ACHN (cell line): ENCODE results near the gene SPRYD3.
"Not testable (repeated sequence)": the region's sequence is repeated elsewhere in the genome, so short reads cannot be mapped to it uniquely, and the experiment has no call there.

Source experiments
- DNase-seq: peaks from one replicate; pipeline ENCODE4 v3.0.0-alpha.2; 2015
- in situ Hi-C: cut with HindIII; loops from 2 replicates; pipeline ENCODE4 v1.10.0; 2017; ENCODE audit warnings: low sequenced_read_pairs, low pct_ligation_motif_present, low pct_unique_long_range_greater_than_20kb

The SPRYD3 gene

DNA sequence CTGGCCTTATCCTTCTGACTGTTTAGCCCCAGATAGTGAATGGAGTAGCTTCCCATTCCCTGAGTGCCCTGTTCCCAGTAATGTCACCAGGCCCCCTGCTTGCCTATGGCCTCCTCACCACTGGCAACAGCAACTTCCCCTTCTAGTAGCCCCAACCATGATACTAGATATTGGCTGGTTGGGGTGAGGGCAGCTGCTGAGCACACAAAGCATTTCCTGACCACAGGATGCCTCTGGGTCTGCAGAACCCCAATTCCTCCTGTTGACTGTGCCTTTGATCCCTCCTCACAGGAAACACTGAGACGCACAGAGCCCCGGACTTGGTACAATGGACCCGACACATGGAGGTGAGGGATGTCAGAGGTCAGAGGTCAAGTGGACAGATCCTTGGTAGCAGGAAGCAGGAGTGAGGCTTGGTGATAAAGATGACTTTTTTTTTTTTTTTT is 24.7 kb upstream of the SPRYD3 start:
- no peak for DNase-seq
- in situ Hi-C loops: no loop called here

DNA sequence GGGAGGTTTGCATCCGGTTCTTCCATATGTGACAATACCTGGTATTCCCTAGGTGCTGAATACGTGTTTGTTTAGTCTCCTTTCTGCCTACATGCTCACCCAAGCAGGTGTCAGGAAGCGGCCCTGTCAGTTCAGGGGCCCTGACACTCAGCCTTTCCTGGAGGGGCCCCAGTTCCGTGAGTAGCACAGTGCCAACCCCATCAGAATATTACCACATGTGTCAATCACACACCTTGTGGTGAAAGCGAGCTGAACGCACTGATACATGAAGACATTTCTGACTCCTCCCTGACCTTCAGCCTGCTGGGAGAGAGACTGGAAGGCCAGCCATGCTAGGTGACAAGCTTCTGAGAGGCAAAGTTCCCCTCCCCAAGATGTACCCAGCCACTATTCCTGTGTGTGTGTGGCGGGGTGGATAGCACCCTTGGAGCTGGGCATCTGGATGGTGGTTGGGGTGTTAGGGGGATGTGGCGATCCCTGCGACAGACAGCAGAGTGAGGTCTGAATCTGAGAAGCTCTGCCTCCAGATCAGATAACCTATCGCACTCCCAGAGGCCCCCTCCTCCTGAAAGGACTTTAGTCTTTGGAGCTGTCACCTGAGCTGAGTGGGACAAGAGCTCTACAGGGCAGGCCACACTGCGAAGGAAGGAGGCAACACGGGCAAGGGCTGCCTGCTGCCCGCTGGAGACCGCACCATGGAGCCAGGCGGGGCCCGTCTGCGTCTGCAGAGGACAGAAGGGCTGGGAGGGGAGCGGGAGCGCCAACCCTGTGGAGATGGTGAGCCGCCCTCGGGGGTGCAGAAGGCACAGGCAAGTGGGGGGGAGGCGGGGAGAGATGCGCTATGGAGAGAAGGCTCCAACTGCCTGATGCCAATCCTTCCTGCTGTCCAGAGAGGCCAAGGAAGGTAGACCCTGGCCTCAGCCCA is 24.0 kb upstream of the SPRYD3 start, which contains the start of gene SOAT2:
SOAT2 (plus strand) TSS at position 604 of the 925 bp plus-strand sequence; CDS start at position 696, 92 bp downstream.
- in situ Hi-C loops: no loop called here
- DNase-seq: no peak

DNA sequence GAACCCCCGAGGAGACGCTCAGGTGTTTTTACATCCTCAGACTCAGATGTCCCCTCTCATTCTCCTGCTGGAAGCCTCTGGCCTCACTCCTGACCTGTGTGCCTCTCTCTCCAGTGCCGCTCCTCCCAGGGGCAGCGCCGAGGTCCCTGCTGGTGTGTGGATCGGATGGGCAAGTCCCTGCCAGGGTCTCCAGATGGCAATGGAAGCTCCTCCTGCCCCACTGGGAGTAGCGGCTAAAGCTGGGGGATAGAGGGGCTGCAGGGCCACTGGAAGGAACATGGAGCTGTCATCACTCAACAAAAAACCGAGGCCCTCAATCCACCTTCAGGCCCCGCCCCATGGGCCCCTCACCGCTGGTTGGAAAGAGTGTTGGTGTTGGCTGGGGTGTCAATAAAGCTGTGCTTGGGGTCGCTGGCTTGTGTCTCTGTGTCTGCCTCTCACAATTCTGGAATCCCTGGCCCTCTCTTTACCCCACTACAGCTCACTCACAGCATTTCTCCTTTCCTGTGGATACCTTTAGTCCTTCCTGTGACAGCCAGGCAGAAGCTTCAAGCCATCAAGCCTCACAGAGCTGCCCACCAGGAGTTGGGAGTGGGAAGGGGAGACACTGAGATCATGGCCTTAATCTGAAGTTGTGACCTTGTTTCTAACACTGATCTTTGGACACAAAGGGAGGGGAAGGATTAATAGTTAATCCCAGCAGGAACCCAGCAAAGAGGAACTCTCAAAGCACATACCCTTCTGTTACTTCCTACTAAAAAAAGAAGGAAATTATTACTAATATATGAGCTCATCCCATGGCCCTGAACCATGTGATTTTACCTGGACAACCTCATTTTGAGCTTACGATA is 23.0 kb upstream of the SPRYD3 start:
- in situ Hi-C loops: no loop called here
- DNase-seq: no peak

DNA sequence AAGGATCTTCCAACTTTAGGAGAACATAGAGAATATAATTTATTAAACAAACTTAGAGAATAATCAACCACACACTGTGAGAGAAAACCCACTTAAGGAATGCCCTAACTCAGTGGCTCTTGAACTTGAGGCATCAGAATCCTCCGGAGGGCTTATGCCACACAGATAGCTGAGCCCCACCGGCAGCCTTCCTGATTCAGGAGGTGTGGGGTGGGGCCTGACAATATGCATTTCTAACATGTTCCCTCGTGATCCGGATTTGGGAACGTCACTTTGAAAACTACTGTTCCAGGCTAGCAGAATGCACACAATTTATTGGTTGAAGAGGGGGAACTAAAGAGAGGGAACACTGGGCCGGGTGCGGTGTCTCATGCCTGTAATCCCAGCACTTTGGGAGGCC is 22.1 kb upstream of the SPRYD3 start:
- in situ Hi-C loops: no loop called here
- DNase-seq: no peak

DNA sequence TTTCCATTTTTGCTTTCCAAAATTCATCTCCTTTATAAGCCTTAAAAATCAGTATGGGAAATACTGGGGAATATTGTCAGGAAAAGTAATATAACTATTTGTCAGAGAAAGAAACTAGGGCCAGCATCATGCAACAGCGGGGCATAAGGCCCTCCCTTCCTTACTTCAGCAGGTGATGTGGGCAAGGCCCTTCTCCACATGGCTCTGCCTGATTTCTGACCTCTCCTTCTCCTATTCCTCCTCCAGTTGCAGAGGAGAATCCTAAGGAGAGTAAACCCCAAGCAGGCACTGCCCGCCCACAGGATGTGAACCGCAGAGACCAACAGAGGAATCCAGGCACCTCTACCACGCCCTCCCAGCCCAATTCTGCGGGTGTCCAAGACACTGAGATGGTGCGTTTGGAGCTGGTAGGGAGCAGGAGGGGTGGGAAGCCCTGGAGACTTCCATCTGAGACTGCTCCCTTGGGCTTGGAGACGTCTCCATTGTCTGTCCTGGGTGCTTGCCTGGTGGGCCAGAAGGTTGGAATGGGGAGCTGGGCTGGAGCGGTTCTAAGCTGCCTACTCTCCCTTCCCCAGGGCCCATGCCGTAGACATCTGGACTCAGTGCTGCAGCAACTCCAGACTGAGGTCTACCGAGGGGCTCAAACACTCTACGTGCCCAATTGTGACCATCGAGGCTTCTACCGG is 21.4 kb upstream of the SPRYD3 start:
- no peak for DNase-seq
- in situ Hi-C loops: no loop called here

DNA sequence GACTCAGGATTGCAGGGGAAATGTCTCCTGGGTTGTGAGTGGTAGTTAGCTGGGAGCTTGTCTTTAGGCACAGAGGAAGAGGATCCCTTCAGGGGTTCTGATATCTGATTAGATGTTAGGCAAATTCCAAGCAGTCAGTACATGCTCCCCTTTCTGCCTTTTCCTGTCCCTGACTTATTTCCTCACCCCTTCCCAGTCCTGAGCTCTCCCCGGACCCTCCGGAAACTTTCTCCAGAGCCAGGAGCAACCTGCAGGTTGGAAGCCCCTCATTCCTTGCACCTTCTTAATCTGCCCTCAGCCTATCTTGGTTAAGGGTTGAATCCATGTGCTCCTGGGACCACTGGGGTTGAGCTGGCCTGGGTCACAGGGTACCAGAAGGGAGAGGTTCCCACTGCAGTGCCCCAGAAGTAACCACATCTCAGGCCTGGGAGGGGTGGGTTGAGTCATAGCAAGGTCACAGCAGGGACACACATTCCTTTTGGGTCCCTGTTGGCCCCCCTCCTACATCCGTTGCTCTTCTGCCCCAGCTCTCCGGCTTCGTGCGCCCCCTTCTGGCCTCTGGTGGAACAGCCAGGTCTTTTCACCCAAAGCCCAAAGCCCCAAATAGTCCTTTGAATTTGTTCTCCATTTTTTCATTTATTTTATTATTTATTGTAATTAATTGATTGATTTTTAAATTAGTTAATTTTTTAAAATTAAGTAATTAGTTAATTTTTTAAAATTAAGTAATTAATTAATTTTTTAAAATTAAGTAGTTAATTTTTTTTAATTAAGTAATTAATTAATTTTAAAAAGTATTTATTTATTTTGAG is 20.1 kb upstream of the SPRYD3 start:
- peak; percentile 98 for DNase-seq
- in situ Hi-C loops: no loop called here

DNA sequence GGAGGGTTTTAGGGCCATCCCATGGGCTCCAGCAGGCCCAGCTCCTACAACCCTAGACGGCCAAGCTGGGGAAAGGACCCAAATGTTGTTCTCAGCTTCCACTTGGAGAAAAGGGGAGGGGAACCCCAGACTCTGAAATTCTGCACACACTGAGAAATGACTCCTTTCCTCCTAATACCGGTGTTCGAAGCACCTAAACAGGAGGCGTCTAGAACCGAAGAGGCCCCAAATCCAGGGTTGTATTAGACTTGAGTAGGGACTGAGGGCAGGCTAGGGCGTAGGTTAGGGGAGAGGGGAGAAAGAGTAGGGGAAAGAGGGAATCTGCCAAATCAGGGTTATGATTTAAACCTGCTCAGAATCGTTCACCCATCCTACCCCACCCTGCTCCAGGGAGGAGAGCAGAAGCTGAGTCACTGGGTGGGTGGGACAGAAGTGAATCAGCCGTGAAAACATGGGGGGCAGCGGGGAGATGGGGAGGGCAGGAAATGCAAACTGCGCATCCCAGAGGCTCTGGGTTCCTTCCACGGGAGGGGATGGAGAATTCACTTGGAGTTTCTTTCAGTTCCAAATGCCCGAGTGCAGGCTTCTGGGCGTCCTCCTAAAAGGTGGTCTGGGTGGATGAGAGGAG is 19.3 kb upstream of the SPRYD3 start:
- in situ Hi-C loops: no loop called here
- peak; percentile 90 for DNase-seq

DNA sequence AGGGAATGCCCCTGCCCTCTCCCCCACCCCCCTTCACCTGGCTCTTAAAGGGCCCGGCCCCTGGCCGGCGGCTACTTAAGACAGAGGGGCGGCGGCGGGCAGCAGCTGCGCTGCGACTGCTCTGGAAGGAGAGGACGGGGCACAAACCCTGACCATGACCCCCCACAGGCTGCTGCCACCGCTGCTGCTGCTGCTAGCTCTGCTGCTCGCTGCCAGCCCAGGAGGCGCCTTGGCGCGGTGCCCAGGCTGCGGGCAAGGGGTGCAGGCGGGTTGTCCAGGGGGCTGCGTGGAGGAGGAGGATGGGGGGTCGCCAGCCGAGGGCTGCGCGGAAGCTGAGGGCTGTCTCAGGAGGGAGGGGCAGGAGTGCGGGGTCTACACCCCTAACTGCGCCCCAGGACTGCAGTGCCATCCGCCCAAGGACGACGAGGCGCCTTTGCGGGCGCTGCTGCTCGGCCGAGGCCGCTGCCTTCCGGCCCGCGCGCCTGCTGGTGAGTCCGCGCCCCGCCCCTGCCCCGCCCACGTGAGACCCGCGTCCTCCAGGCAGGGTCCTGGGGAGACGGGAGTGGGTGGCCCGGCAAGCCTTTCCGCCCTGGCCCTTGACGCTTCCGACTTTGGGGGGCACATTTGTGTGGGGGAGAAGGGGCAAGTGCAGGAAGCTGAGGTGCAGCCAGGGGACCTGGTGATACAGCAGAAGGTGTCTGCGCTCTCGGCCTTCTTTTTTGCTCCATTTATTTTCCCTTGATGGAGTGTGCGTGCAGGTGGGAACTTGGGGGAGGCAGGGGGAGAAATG is 18.6 kb upstream of the SPRYD3 start, which contains the start of gene IGFBP6:
IGFBP6 (plus strand) TSS at position 104 of the 790 bp plus-strand sequence; CDS start at position 155, 51 bp downstream.
- DNase-seq: peak; percentile 82
- in situ Hi-C loops: no loop called here

DNA sequence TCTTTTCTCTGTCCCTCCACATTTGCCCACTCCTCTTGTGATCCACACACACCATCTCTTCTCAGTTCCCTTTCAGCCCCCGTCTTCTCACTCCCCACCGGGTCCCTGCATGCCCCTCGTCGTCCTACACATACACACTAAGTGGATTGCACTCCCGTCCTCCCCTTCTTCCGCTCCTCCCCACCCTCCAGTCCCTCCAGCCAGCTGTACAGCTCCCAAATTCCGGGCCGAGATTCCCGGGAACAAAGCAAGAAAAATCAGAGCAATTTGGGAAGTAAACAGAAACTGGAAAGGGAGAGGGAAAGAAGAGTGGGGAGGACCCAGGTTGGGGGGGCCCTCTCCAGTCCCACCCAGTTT is 18.0 kb upstream of the SPRYD3 start:
- DNase-seq: peak; percentile 37
- in situ Hi-C loops: no loop called here

DNA sequence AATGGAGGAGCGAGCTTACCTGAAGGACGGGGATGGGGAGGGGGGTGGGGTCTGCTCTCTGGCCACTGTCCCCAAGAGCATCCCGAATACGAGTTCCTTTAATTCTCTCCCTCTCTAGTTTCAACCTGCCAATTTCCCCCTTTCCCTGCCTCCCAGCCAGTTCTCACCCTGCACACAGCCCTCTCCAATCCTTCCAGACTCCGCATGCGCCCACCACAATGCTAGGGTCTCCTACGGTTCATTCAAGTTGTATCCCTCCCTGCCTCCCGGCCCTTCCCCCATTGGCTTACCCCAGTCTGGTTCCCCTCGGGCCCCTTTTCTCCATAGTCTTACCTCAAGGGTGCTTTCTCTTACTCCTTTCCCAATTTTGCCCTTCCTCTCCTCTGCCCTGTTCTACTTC is 17.6 kb upstream of the SPRYD3 start:
- in situ Hi-C loops: no loop called here
- DNase-seq: no peak

DNA sequence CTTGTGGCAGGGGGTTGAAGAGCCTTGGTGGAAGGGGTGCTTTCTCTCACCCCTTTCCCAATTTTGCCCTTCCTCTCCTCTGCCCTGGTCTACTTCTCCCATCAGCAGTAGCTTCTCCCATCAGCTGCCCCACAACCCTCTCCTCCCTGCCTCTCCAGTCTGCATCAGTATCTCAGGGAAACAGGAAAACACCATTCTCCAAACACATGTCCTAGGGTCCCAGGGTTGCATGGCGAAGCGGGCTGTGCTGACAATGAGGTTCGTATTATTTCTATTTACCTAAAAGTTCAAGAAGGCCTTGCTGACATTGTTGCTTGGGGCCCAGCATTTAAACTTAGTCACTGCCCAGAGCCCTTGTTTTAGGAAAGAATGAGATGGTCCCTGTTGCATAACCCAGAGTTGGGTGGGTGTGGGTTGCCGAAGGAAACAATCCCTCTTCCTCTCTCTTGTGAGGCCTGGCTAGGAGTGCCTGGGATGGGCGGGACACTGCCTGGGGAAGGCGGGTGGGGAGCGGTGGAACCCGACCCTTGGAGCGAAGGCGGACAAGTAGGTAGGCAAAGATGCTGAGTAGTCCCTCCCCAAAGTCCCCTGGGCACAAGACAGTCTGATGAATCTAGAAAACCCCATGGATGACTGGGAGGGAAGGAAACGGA is 17.0 kb upstream of the SPRYD3 start:
- in situ Hi-C loops: no loop called here

DNA sequence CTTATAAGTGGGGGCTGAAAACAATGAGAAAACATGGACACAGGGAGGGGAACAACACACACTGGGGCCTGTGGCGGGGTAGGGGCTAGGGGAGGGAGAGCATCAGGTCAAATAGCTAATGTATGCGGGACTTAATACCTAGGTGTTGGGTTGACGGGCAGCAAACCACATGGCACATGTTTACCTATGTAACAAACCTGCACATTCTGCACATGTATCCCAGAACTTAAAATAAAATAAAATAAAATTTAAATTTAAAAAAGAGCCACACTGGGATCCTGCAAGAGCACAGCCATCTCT is 16.4 kb upstream of the SPRYD3 start:
- DNase-seq, in situ Hi-C loops: not testable (repeated sequence)

More for the DNA sequence above, 17.0 kb upstream of the SPRYD3 start:
- DNase-seq: no peak

DNA sequence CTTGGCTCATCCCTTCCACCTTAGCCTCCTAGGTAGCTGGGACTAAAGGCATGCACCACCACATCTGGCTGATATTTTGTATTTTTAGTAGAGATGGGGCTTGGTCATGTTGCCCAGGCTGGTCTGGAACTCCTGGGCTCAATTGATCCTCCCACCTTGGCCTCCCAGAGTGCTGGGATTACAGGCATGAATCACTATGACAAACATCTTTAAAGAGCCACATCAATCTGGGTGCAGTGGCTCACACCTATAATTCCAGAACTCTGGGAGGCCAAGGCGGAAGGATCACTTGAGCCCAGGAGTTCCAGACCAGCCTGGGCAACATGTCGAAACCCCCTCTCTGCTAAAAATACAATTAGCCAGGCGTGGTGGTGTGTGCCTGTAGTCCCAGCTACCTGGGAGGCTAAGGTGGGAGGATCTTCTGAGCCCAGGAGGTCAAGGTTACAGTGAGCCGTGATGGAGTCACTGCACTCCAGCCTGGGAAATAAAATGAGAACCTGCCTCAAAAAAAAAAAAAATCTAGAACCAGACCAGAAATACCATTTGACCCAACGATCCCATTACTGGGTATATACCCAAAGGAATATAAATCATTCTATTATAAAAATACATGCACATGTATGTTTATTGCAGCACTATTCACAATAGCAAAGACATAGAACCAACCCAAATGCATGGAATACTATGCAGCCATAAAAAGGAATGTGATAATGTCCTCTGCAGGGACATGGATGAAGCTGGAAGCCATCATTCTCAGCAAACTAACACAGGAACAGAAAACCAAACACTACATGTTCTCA is 15.8 kb upstream of the SPRYD3 start:
- in situ Hi-C loops, DNase-seq: not testable (repeated sequence)

DNA sequence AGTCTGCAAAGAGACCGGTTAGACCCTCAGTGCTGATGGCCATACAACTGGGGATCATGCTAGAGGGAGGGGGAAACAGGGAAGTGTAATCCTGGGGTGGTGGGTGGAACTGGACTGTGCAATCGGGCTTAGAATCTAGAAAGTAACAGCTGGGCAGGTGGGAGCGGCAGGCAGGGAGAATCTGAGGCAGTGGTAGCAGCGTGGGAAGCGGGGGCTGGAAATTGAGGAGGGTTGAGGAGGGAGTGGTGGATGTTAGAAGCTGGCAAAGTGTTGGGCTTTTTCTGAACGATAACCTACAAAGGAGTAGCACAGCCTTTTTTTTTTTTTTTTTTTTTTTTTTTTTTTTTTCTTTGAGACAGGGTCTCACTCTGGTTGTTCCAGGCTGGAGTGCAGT is 15.2 kb upstream of the SPRYD3 start:
- in situ Hi-C loops: no loop called here
- DNase-seq: no peak

DNA sequence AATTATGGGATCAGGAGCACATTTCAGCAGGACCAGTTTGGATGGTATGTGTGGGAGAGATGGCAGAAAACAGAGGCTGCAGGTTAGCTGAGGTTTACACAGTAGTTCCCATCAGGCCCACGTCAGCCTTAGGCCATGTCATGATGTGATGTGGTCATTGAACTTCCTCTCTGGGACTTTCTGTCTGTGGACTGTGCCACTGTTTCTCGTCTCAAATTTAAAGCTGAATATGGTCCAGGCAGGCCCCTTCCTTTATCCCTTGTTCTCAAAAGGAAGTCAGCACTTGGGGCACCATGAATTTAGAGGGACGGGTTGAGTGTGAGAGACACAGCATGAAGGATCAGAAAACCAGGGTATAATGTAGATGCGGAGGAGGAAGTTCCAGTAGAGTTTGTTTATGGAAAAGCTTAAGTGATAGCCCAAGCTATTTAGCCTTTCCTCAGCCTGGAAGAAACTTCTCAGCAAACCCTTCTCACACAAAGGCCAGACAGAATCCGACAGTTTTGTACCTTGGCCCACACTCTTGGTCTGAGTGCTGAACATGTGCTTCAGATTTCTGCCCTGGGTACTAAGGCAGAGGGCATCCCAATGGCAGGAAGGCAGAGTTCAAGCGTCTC is 14.7 kb upstream of the SPRYD3 start:
- no peak for DNase-seq
- in situ Hi-C loops: no loop called here
